HG03439 (cell line): ENCODE measurements around the gene NFE2L3.
"Not testable (repeated sequence)": the region's sequence is repeated elsewhere in the genome, so short reads cannot be mapped to it uniquely, and the experiment has no call there.

ENCODE experiments used
- ATAC-seq: cut with Tn5 transposase; IDR thresholded peaks from one replicate; pipeline ENCODE4 v1.9.1; 2021; ENCODE audit warnings: mild to moderate bottlenecking, moderate library complexity; ENCODE audit not compliant: unreplicated experiment

Gene NFE2L3

DNA sequence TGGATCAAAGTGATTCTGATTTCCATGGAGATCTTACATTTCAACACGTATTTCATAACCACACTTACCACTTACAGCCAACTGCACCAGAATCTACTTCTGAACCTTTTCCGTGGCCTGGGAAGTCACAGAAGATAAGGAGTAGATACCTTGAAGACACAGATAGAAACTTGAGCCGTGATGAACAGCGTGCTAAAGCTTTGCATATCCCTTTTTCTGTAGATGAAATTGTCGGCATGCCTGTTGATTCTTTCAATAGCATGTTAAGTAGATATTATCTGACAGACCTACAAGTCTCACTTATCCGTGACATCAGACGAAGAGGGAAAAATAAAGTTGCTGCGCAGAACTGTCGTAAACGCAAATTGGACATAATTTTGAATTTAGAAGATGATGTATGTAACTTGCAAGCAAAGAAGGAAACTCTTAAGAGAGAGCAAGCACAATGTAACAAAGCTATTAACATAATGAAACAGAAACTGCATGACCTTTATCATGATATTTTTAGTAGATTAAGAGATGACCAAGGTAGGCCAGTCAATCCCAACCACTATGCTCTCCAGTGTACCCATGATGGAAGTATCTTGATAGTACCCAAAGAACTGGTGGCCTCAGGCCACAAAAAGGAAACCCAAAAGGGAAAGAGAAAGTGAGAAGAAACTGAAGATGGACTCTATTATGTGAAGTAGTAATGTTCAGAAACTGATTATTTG, 33.3 kb downstream of the NFE2L3 start:
- ATAC-seq: no peak

GRCh38 chr7:26185844-26186180, 33.8 kb downstream of the NFE2L3 start:
- no peak for ATAC-seq

- no peak for ATAC-seq
Measured at GRCh38 chr7:26186364-26187311, 34.6 kb downstream of the NFE2L3 start.

- no peak for ATAC-seq
Measured at GRCh38 chr7:26187380-26188205, 35.6 kb downstream of the NFE2L3 start.

GRCh38 chr7:26188206-26188956, 36.4 kb downstream of the NFE2L3 start:
- no peak for ATAC-seq

DNA sequence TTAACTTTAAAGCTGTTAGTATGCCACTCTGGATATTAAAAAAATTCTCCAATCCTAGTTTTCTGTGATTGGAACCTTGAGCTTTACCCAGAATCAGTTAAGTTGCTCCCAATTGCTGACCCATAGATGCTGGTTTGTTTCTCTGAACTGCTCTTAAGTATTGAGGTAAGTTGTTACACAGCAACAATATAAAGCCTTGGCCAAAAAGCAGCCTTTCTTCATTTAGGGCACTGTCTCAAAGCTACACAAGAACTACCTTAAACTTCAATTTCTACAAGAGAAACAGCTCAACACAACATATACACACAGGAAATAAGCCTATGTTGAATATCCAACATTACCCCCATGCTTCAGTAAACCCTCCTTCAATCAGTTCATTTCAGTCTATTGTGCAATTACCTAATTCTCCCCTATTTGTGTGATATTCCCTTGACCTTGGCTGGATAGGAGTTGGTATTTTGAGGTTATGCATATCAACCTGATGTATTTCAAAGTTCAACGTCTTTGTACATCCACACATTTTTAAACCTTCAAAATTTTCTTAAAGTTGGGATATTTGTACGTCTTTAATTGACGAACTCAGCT, 37.1 kb downstream of the NFE2L3 start:
- ATAC-seq: no peak

DNA sequence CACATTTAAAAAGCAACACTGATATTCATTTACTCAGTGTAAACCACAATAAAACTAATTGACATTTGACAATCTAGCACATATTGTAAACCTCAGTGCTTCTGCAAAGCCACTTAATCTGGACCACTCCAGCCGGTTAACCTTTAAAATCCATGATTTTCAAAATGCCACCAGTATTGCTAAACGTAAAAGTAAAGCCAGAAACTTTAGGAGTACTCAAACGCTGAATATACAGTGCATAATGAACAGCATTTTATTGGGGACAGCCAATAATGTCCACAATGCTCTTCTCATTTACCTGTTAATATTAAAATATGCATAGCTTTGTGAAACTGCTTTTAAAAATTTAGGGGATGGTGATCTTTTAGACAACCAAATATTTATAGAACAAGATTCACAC, 37.7 kb downstream of the NFE2L3 start:
- no peak for ATAC-seq

GRCh38 chr7:26190417-26190869, 38.4 kb downstream of the NFE2L3 start:
- ATAC-seq: no peak

GRCh38 chr7:26191233-26191973, 39.4 kb downstream of the NFE2L3 start:
- ATAC-seq: no peak

DNA sequence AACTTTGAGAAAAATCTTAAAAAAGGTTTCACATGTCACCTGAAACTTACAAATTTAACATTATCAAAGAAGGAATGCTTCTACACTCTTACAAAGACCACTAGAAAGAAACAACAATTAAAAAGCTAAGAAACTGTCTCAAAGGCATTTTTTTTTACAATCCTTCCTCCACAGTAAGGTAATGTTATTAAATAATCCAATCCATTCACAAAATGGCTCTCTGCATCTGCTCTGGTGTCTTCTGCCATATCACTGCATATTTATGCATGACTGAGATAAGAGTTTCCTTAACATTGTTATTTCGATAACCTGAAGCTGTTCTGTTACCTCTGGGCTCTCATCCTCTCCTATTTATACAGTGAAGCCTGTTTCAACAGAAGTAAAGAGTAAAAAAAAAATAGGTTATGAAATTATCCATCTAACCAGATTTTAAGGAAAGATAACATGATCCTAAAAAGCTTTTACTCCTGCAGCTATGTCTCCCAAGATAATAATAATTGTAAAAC, 40.0 kb downstream of the NFE2L3 start:
- ATAC-seq: no peak

DNA sequence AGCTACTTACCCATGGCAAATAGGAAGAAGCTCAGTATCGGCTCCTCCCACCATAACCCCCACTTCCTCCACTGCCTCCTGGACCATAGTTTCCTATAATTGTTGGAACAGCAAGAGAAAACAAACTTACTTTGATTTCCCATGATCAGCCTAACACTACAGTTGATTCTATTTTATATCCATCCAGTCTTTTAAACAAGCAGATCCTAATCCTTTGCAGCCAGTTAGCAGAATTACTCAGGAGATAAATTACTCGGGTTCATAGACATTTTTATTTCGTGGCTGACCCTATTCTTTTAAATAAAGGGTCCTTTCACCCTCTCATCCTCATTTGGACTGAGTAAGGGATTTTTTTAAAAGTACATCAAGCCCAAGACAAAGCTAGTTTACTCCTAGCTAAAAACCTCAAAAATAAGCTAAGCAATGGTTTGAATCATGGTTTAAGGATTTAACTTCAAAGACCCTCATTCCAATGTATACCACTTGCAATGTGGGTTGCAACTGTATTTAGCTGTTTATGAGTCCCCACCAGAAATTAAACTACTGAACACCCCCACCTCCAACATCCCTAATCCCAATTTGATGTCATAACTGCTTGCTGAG, 40.6 kb downstream of the NFE2L3 start:
- ATAC-seq: no peak

DNA sequence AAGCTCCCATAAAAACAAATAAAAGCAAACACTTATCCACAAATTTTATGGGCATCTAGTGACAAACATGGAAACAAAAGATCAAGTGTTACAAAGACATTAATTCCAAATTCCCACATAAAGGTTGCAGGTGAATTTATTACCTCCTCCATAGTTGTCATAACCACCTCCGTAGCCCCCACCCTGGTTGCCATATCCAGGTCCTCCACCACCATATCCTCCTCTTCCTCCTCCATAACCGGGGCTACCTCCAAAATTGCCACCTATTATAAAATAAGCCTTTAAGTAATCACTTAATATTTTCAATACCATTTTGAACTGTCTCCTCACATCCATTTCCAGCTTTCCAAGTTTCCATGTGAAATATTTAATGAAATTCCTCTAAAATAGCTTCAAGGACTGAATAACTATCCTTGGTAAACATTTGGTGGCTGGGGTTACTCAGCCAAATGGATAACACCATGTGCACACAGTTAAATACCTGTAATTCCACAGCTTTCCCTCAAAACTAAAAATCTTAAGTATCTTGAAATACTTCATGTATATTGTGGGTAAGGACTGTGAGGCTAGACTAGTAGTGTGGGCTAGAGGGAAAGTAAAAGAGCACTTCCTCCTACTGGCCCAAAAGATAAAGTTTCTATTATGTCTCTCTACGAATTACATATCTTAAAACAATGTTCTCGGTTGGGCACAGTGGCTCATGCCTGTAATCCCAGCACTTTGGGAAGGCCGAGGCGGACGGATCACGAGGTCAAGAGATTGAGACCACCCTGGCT, 41.6 kb downstream of the NFE2L3 start:
- ATAC-seq: no peak

DNA sequence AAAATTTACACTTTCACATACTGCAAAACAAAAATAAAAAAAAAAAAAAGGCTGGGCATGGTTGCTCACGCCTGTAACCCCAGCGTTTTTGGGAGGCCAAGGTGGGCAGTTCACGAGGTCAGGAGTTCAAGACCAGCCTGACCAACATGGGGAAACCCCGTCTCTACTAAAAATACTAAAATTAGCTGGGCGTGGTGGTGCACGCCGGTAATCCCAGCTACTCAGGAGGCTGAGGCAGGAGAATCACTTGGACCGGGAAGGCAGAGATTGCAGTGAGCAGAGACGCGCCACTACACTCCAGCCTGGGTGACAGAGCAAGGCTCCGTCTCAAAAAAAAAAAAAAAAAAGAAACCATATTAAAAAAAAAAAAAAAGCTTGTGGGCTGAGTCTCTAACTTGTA, 42.8 kb downstream of the NFE2L3 start:
- ATAC-seq: not testable (repeated sequence)

DNA sequence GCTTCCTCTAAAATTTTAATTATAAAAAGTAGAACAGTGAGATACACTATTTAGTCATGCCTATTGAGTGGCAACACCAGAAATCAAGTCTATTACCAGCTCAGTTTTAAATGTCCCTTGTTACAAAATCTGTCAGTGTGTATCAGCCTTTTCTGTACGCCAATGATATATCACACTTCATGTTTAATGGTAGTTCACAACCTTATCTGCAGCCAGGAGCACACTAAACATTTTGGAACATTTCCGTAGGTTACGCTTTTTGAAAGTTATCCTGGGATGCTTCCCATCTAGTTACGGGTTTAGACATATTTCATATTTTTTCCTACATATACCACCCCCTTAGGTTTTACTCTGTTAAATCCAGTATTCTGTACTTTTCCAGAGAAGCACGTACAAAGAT, 43.2 kb downstream of the NFE2L3 start:
- no peak for ATAC-seq

- no peak for ATAC-seq
Measured at GRCh38 chr7:26195867-26196657, 44.1 kb downstream of the NFE2L3 start.

GRCh38 chr7:26197153-26198115, 45.4 kb downstream of the NFE2L3 start:
- no peak for ATAC-seq
